OCI-LY1 (cell line): ENCODE measurements around the gene SERINC3.

Experiments used
- H2AFZ ChIP-seq: fragments of 200-600 bp; sonication (generic), shearing (Covaris generic); 2 replicates; pipeline ENCODE4 v1.6.0; 2014; ENCODE audit warnings: antibody characterized with exemption, mild to moderate bottlenecking, low read length
- H3F3A ChIP-seq: fragments of 200-600 bp; sonication (generic), shearing (Covaris generic); 2 replicates; pipeline ENCODE4 v1.6.0; 2014; ENCODE audit warnings: mild to moderate bottlenecking, antibody characterized with exemption, low read length, moderate library complexity; ENCODE audit not compliant: insufficient read depth
- H3K27ac ChIP-seq: fragments of 200-600 bp; sonication (generic); 2 replicates; pipeline ENCODE4 v1.5.1; 2014; ENCODE audit warnings: low read length, mixed run types, mild to moderate bottlenecking, low read depth; ENCODE audit not compliant: poor library complexity, severe bottlenecking
- H3K27me3 ChIP-seq: fragments of 200-600 bp; sonication (generic); 2 replicates; pipeline ENCODE4 v1.6.0; 2014; ENCODE audit warnings: antibody characterized with exemption, mild to moderate bottlenecking, low read length, moderate library complexity; ENCODE audit not compliant: insufficient read depth
- H3K36me3 ChIP-seq: fragments of 200-600 bp; sonication (generic); 2 replicates; pipeline ENCODE4 v1.6.1; 2014; ENCODE audit warnings: mild to moderate bottlenecking, antibody characterized with exemption, low read length, moderate library complexity, mixed read lengths; ENCODE audit not compliant: insufficient read depth
- H3K4me1 ChIP-seq: fragments of 200-600 bp; sonication (generic); 2 replicates; pipeline ENCODE4 v1.5.1; 2014; ENCODE audit warnings: mild to moderate bottlenecking, low read length, moderate library complexity; ENCODE audit not compliant: insufficient read depth, severe bottlenecking
- H3K4me2 ChIP-seq: fragments of 200-600 bp; sonication (generic), shearing (Covaris generic); 2 replicates; pipeline ENCODE4 v1.6.1; 2014; ENCODE audit warnings: low read length
- H3K4me3 ChIP-seq: fragments of 200-600 bp; sonication (generic); 2 replicates; pipeline ENCODE4 v1.5.1; 2014; ENCODE audit warnings: low read length, low read depth, mild to moderate bottlenecking, mixed read lengths; ENCODE audit not compliant: poor library complexity, severe bottlenecking
- H3K79me2 ChIP-seq: fragments of 200-600 bp; shearing (Covaris generic); 2 replicates; pipeline ENCODE4 v1.6.1; 2016; ENCODE audit warnings: mixed run types, low read length, mixed read lengths; ENCODE audit not compliant: insufficient read depth
- H3K9ac ChIP-seq: fragments of 200-600 bp; sonication (generic), shearing (Covaris generic); 2 replicates; pipeline ENCODE4 v1.6.1; 2014; ENCODE audit warnings: mild to moderate bottlenecking, low read length, mixed read lengths
- H3K9me2 ChIP-seq: fragments of 200-600 bp; sonication (generic), shearing (Covaris generic); 2 replicates; pipeline ENCODE4 v1.6.1; 2014; ENCODE audit warnings: low read depth, mild to moderate bottlenecking, low read length, mixed read lengths
- H3K9me3 ChIP-seq: fragments of 200-600 bp; shearing (Covaris generic); 2 replicates; pipeline ENCODE4 v1.6.1; 2014; ENCODE audit warnings: low read length, mixed read lengths
- H4K20me1 ChIP-seq: fragments of 200-600 bp; sonication (generic), shearing (Covaris generic); 2 replicates; pipeline ENCODE4 v1.6.0; 2016; ENCODE audit warnings: mild to moderate bottlenecking, low read length; ENCODE audit not compliant: insufficient read depth
- CTCF ChIP-seq: fragments of 200-600 bp; sonication (generic), shearing (Covaris generic); IDR thresholded peaks from 2 replicates; pipeline ENCODE4 v1.5.1; 2017; ENCODE audit warnings: mild to moderate bottlenecking, antibody characterized with exemption, low read length, moderate library complexity, mixed read lengths
- EZH2 ChIP-seq: fragments of 200-600 bp; sonication (generic), shearing (Covaris generic); IDR thresholded peaks from 2 replicates; pipeline ENCODE4 v1.8.0; 2017; ENCODE audit warnings: borderline replicate concordance, mixed run types, mild to moderate bottlenecking, antibody characterized with exemption, low read length, moderate library complexity, mixed read lengths

Gene SERINC3

GRCh38 chr20:44464514-44464913 is 57.4 kb downstream of the SERINC3 start:
- H3K36me3 ChIP-seq = no peaks in the 10 kb centered on the region
- H3K27me3 ChIP-seq = 0 out of 2 replicates have a peak, but pooled peaks cover 5% of the 10 kb centered on the region
- H3K9ac ChIP-seq = no peak overlapping the region
- H3K9me2 ChIP-seq = no peaks in the 10 kb centered on the region
- H3K4me3 ChIP-seq = no peak overlapping the region
- H3K79me2 ChIP-seq = no peaks in the 10 kb centered on the region
- no peak overlapping the region for H3K27ac ChIP-seq
- no peaks in the 10 kb centered on the region for H3K9me3 ChIP-seq
- H3F3A ChIP-seq = no peaks in the 10 kb centered on the region
- no peaks in the 10 kb centered on the region for H4K20me1 ChIP-seq
- no peaks in the 10 kb centered on the region for H3K4me1 ChIP-seq
- no peak overlapping the region for H2AFZ ChIP-seq
- H3K4me2 ChIP-seq = no peak overlapping the region
- no peak for TF ChIP-seq CTCF
- no peak for TF ChIP-seq EZH2

GRCh38 chr20:44463466-44463865 is 58.4 kb downstream of the SERINC3 start:
- Histone ChIP-seq H3K36me3 (no peaks in the 10 kb centered on the region), H3K9ac (no peak overlapping the region), H3K9me3 (no peaks in the 10 kb centered on the region), H3K27me3 (0 out of 2 replicates have a peak, but pooled peaks cover 5% of the 10 kb centered on the region), H2AFZ (no peak overlapping the region), H4K20me1 (no peaks in the 10 kb centered on the region), H3K4me2 (no peak overlapping the region), H3K4me1 (no peaks in the 10 kb centered on the region), H3K4me3 (no peak overlapping the region), H3F3A (no peaks in the 10 kb centered on the region), H3K79me2 (no peaks in the 10 kb centered on the region), H3K27ac (no peak overlapping the region), H3K9me2 (no peaks in the 10 kb centered on the region)
- TF ChIP-seq CTCF (no peak), EZH2 (no peak)

- Histone ChIP-seq H3K4me1 (no peaks in the 10 kb centered on the region), H3K4me2 (no peak overlapping the region), H3F3A (no peaks in the 10 kb centered on the region), H3K9me2 (no peaks in the 10 kb centered on the region), H4K20me1 (no peaks in the 10 kb centered on the region), H2AFZ (no peak overlapping the region), H3K79me2 (no peaks in the 10 kb centered on the region), H3K27me3 (0 out of 2 replicates have a peak, but pooled peaks cover 5% of the 10 kb centered on the region), H3K9ac (no peak overlapping the region), H3K9me3 (no peaks in the 10 kb centered on the region), H3K4me3 (no peak overlapping the region), H3K36me3 (no peaks in the 10 kb centered on the region), H3K27ac (no peak overlapping the region)
- TF ChIP-seq EZH2 (no peak), CTCF (no peak)
Measured at GRCh38 chr20:44461803-44462174, 60.1 kb downstream of the SERINC3 start.
